ENCODE results near the gene COMMD9. TPM values are rescaled to one million over a fixed set of nuclear protein-coding genes. Genes with fewer than 3 reads are reported as not detected.

Gene COMMD9
- total and polyA plus RNA-seq, 3 experiments from 2014 or later, result 63.6 to 76.1 (median 71.5) TPM

- Histone ChIP-seq H3K36me3 (ENCODE audit: insufficient read depth, low read length) (no peaks in the 10 kb centered on the region), H3K27ac (ENCODE audit: low read depth, low read length) (no peak overlapping the region), H3K27me3 (ENCODE audit: insufficient read depth, low read length, poor library complexity, severe bottlenecking) (no peaks in the 10 kb centered on the region), H3K9me3 (ENCODE audit: low read length) (no peaks in the 10 kb centered on the region), H3K4me1 (ENCODE audit: insufficient read depth, low read length) (no peaks in the 10 kb centered on the region), H3K4me3 (ENCODE audit: low read length) (no peak overlapping the region)
- Mint-ChIP-seq H3K27me3 (peaks cover 10% of the 10 kb centered on the region in 2 donors), H3K9me3 (peaks cover 11 to 17% (median 14%) of the 10 kb centered on the region in 5 donors), H3K27ac (no peak overlapping the region), H3K4me1 (no peaks in the 10 kb centered on the region), H3K36me3 (no peaks in the 10 kb centered on the region), H3K4me3 (no peak overlapping the region)
- ChIA-PET CTCF (no interaction called here), POLR2A (no interaction called here)
- DNase-seq, result no peak
These were observed 66.2 kb downstream of the COMMD9 start for GRCh38 chr11:36222831-36223635.

Other genes with a start within 250 kb of the COMMD9 start
- gene PRR5L, start 6.9 kb upstream of the COMMD9 start, total RNA-seq, result 10 to 100 TPM; 28.4 to 32.5 TPM
- gene PRR5L, start 6.9 kb upstream of the COMMD9 start, polyA plus RNA-seq, result 43.0 TPM
- 10 to 100 TPM; 14.4 to 16.6 TPM for gene TRAF6, start 220.8 kb upstream of the COMMD9 start, total RNA-seq
- gene TRAF6, start 220.8 kb upstream of the COMMD9 start, polyA plus RNA-seq, result 12.7 TPM

Data from CD8-positive, alpha-beta memory T cell (primary cell).